Measurements from ENCODE around the gene TPSG1. TPM values are rescaled to one million over a fixed set of nuclear protein-coding genes. Genes with fewer than 3 reads are reported as not detected.
A peak's percentile ranks its signal among the peaks of the same experiment; 100 is the strongest.
"Not testable (repeated sequence)": the region's sequence is repeated elsewhere in the genome, so short reads cannot be mapped to it uniquely, and the experiment has no call there.

TPSG1 gene
- not detected for total RNA-seq
- 0.14 TPM for polyA plus RNA-seq
- long read RNA-seq, donor 1, result 0 reads
- long read RNA-seq, donor 2, result 0 reads
- long read RNA-seq, donor 3, result 0 reads
- long read RNA-seq, donor 4, result 0 reads
- long read RNA-seq, donor 5, result 0 reads
- long read RNA-seq, donor 6, result 0 reads
- long read RNA-seq, donor 7, result 0 reads
- long read RNA-seq, donor 8, result 0 reads
- long read RNA-seq, donor 9, result 0 reads
- long read RNA-seq, donor 10, result 0 reads

GRCh38 chr16:1225051-1225451, at the start of gene TPSG1:
Gene TPSG1, minus strand, starts transcription at chr16:1225268. Its CDS starts 16 bp downstream, at chr16:1225252.
- Histone ChIP-seq H3K9me3 (ENCODE audit: control insufficient read depth in 2 of 2, insufficient read depth in 1 of 2, low read length in 1 of 2) (no peaks in the 10 kb centered on the region), H3K27ac (ENCODE audit: low read depth in 1 of 2, low read length in 1 of 2) (no peak within 1 kb of the TSS), H3K4me3 (ENCODE audit: low read length in 2 of 2) (no peak within 1 kb of the TSS), H3K27me3 (ENCODE audit: control insufficient read depth in 2 of 2, insufficient read depth in 1 of 2, low read length in 1 of 2) (no peaks in the 10 kb centered on the region), H3K36me3 (ENCODE audit: control insufficient read depth in 2 of 2, insufficient read depth in 2 of 2, low read length in 1 of 2) (no peaks in the 10 kb centered on the region), H3K4me1 (ENCODE audit: control insufficient read depth in 2 of 2, insufficient read depth in 2 of 2, low read length in 2 of 2) (no peaks in the 10 kb centered on the region)
- DNase-seq (ENCODE audit: low read depth in 6 of 9, low spot score in 9 of 9), result no peak
- WGBS, result 93% methylated on average over 10 of the region's 10 CpGs

- Histone ChIP-seq H3K36me3 (ENCODE audit: control insufficient read depth in 2 of 2, insufficient read depth in 2 of 2, low read length in 1 of 2) (no peaks in the 10 kb centered on the region), H3K27ac (ENCODE audit: low read depth in 1 of 2, low read length in 1 of 2) (no peak overlapping the region), H3K9me3 (ENCODE audit: control insufficient read depth in 2 of 2, insufficient read depth in 1 of 2, low read length in 1 of 2) (no peaks in the 10 kb centered on the region), H3K27me3 (ENCODE audit: control insufficient read depth in 2 of 2, insufficient read depth in 1 of 2, low read length in 1 of 2) (peaks cover 4 to 33% of the 10 kb centered on the region in 2 donors), H3K4me3 (ENCODE audit: low read length in 2 of 2) (no peak overlapping the region), H3K4me1 (ENCODE audit: control insufficient read depth in 2 of 2, insufficient read depth in 2 of 2, low read length in 2 of 2) (peaks cover 0 to 9% of the 10 kb centered on the region in 2 donors)
- DNase-seq (ENCODE audit: low read depth in 6 of 9, low spot score in 9 of 9), result no peak
- WGBS, result 96% methylated on average over 7 of the region's 7 CpGs
Measured at GRCh38 chr16:1274767-1275166, 49.7 kb upstream of the TPSG1 start.

- peaks cover 4 to 24% of the 10 kb centered on the region in 2 donors for H3K27me3 ChIP-seq (ENCODE audit: control insufficient read depth in 2 of 2, insufficient read depth in 1 of 2, low read length in 1 of 2)
- H3K9me3 ChIP-seq (ENCODE audit: control insufficient read depth in 2 of 2, insufficient read depth in 1 of 2, low read length in 1 of 2), result no peaks in the 10 kb centered on the region
- no peak for DNase-seq (ENCODE audit: low read depth in 6 of 9, low spot score in 9 of 9)
- no peak overlapping the region for H3K4me3 ChIP-seq (ENCODE audit: low read length in 2 of 2)
- H3K36me3 ChIP-seq (ENCODE audit: control insufficient read depth in 2 of 2, insufficient read depth in 2 of 2, low read length in 1 of 2), result no peaks in the 10 kb centered on the region
- H3K27ac ChIP-seq (ENCODE audit: low read depth in 1 of 2, low read length in 1 of 2), result no peak overlapping the region
- H3K4me1 ChIP-seq (ENCODE audit: control insufficient read depth in 2 of 2, insufficient read depth in 2 of 2, low read length in 2 of 2), result peaks cover 0 to 9% of the 10 kb centered on the region in 2 donors
- WGBS, result 94% methylated on average over 15 of the region's 15 CpGs
Measured at GRCh38 chr16:1273816-1274215, 48.7 kb upstream of the TPSG1 start.

GRCh38 chr16:1272453-1273198, 47.6 kb upstream of the TPSG1 start:
- peaks cover 0 to 9% of the 10 kb centered on the region in 2 donors for H3K4me1 ChIP-seq (ENCODE audit: control insufficient read depth in 2 of 2, insufficient read depth in 2 of 2, low read length in 2 of 2)
- H3K27ac ChIP-seq (ENCODE audit: low read depth in 1 of 2, low read length in 1 of 2), result no peak overlapping the region
- H3K27me3 ChIP-seq (ENCODE audit: control insufficient read depth in 2 of 2, insufficient read depth in 1 of 2, low read length in 1 of 2), result peaks cover 0 to 12% of the 10 kb centered on the region in 2 donors
- H3K9me3 ChIP-seq (ENCODE audit: control insufficient read depth in 2 of 2, insufficient read depth in 1 of 2, low read length in 1 of 2), result no peaks in the 10 kb centered on the region
- no peak for DNase-seq (ENCODE audit: low read depth in 6 of 9, low spot score in 9 of 9)
- H3K36me3 ChIP-seq (ENCODE audit: control insufficient read depth in 2 of 2, insufficient read depth in 2 of 2, low read length in 1 of 2), result no peaks in the 10 kb centered on the region
- WGBS, result 86% methylated on average over 9 of the region's 9 CpGs
- H3K4me3 ChIP-seq (ENCODE audit: low read length in 2 of 2), result no peak overlapping the region

GRCh38 chr16:1271724-1272413, 46.8 kb upstream of the TPSG1 start:
- H3K4me3 ChIP-seq (ENCODE audit: low read length in 2 of 2); H3K9me3 ChIP-seq (ENCODE audit: control insufficient read depth in 2 of 2, insufficient read depth in 1 of 2, low read length in 1 of 2); H3K27ac ChIP-seq (ENCODE audit: low read depth in 1 of 2, low read length in 1 of 2); H3K4me1 ChIP-seq (ENCODE audit: control insufficient read depth in 2 of 2, insufficient read depth in 2 of 2, low read length in 2 of 2); H3K36me3 ChIP-seq (ENCODE audit: control insufficient read depth in 2 of 2, insufficient read depth in 2 of 2, low read length in 1 of 2); H3K27me3 ChIP-seq (ENCODE audit: control insufficient read depth in 2 of 2, insufficient read depth in 1 of 2, low read length in 1 of 2): not testable (repeated sequence)
- 30% methylated on average over 19 of the region's 19 CpGs for WGBS
- DNase-seq (ENCODE audit: low read depth in 6 of 9, low spot score in 9 of 9), result peak in 1 of 9 donors; percentile 21

- Histone ChIP-seq H3K4me1 (ENCODE audit: control insufficient read depth in 2 of 2, insufficient read depth in 2 of 2, low read length in 2 of 2) (peaks cover 0 to 9% of the 10 kb centered on the region in 2 donors), H3K27me3 (ENCODE audit: control insufficient read depth in 2 of 2, insufficient read depth in 1 of 2, low read length in 1 of 2) (peaks cover 0 to 4% of the 10 kb centered on the region in 2 donors), H3K9me3 (ENCODE audit: control insufficient read depth in 2 of 2, insufficient read depth in 1 of 2, low read length in 1 of 2) (no peaks in the 10 kb centered on the region), H3K27ac (ENCODE audit: low read depth in 1 of 2, low read length in 1 of 2) (no peak overlapping the region), H3K4me3 (ENCODE audit: low read length in 2 of 2) (no peak overlapping the region), H3K36me3 (ENCODE audit: control insufficient read depth in 2 of 2, insufficient read depth in 2 of 2, low read length in 1 of 2) (no peaks in the 10 kb centered on the region)
- no peak for DNase-seq (ENCODE audit: low read depth in 6 of 9, low spot score in 9 of 9)
- WGBS, result 91% methylated on average over 12 of the region's 12 CpGs
Measured at GRCh38 chr16:1271380-1271723, 46.3 kb upstream of the TPSG1 start.

GRCh38 chr16:1269418-1269817, 44.4 kb upstream of the TPSG1 start:
- H3K36me3 ChIP-seq (ENCODE audit: control insufficient read depth in 2 of 2, insufficient read depth in 2 of 2, low read length in 1 of 2); H3K27me3 ChIP-seq (ENCODE audit: control insufficient read depth in 2 of 2, insufficient read depth in 1 of 2, low read length in 1 of 2); H3K4me3 ChIP-seq (ENCODE audit: low read length in 2 of 2); H3K27ac ChIP-seq (ENCODE audit: low read depth in 1 of 2, low read length in 1 of 2); H3K4me1 ChIP-seq (ENCODE audit: control insufficient read depth in 2 of 2, insufficient read depth in 2 of 2, low read length in 2 of 2); DNase-seq (ENCODE audit: low read depth in 6 of 9, low spot score in 9 of 9): not testable (repeated sequence)
- peaks cover 0 to 11% of the 10 kb centered on the region in 2 donors for H3K9me3 ChIP-seq (ENCODE audit: control insufficient read depth in 2 of 2, insufficient read depth in 1 of 2, low read length in 1 of 2)
- 98% methylated on average over 7 of the region's 7 CpGs for WGBS

- no peak for DNase-seq (ENCODE audit: low read depth in 6 of 9, low spot score in 9 of 9)
- Histone ChIP-seq H3K27me3 (ENCODE audit: control insufficient read depth in 2 of 2, insufficient read depth in 1 of 2, low read length in 1 of 2) (peaks cover 19 to 28% of the 10 kb centered on the region in 2 donors), H3K4me1 (ENCODE audit: control insufficient read depth in 2 of 2, insufficient read depth in 2 of 2, low read length in 2 of 2) (no peaks in the 10 kb centered on the region), H3K36me3 (ENCODE audit: control insufficient read depth in 2 of 2, insufficient read depth in 2 of 2, low read length in 1 of 2) (no peaks in the 10 kb centered on the region), H3K4me3 (ENCODE audit: low read length in 2 of 2) (no peak overlapping the region), H3K27ac (ENCODE audit: low read depth in 1 of 2, low read length in 1 of 2) (no peak overlapping the region), H3K9me3 (ENCODE audit: control insufficient read depth in 2 of 2, insufficient read depth in 1 of 2, low read length in 1 of 2) (peaks cover 0 to 17% of the 10 kb centered on the region in 2 donors)
- 95% methylated on average over 19 of the region's 19 CpGs for WGBS
Measured at GRCh38 chr16:1265826-1266225, 40.8 kb upstream of the TPSG1 start.

GRCh38 chr16:1265090-1265630, 40.1 kb upstream of the TPSG1 start:
- H3K4me1 ChIP-seq (ENCODE audit: control insufficient read depth in 2 of 2, insufficient read depth in 2 of 2, low read length in 2 of 2), result no peaks in the 10 kb centered on the region
- WGBS, result 91% methylated on average over 13 of the region's 13 CpGs
- no peak overlapping the region for H3K4me3 ChIP-seq (ENCODE audit: low read length in 2 of 2)
- peaks cover 0 to 17% of the 10 kb centered on the region in 2 donors for H3K9me3 ChIP-seq (ENCODE audit: control insufficient read depth in 2 of 2, insufficient read depth in 1 of 2, low read length in 1 of 2)
- no peaks in the 10 kb centered on the region for H3K36me3 ChIP-seq (ENCODE audit: control insufficient read depth in 2 of 2, insufficient read depth in 2 of 2, low read length in 1 of 2)
- no peak overlapping the region for H3K27ac ChIP-seq (ENCODE audit: low read depth in 1 of 2, low read length in 1 of 2)
- no peak for DNase-seq (ENCODE audit: low read depth in 6 of 9, low spot score in 9 of 9)
- peaks cover 25 to 35% of the 10 kb centered on the region in 2 donors for H3K27me3 ChIP-seq (ENCODE audit: control insufficient read depth in 2 of 2, insufficient read depth in 1 of 2, low read length in 1 of 2)

Measured in thymus (tissue), 14 donors.